NCI-H2171 treated with DMSO at 0.1 percent for 48 hours (cell line): Measurements from ENCODE around the gene TNFRSF8.
"Not testable (repeated sequence)": the region's sequence is repeated elsewhere in the genome, so short reads cannot be mapped to it uniquely, and the experiment has no call there.

ENCODE experiments used
- DNase-seq: peaks from one replicate; lab custom pipeline; 2025; lab: John Stamatoyannopoulos, UW

Gene TNFRSF8

DNA sequence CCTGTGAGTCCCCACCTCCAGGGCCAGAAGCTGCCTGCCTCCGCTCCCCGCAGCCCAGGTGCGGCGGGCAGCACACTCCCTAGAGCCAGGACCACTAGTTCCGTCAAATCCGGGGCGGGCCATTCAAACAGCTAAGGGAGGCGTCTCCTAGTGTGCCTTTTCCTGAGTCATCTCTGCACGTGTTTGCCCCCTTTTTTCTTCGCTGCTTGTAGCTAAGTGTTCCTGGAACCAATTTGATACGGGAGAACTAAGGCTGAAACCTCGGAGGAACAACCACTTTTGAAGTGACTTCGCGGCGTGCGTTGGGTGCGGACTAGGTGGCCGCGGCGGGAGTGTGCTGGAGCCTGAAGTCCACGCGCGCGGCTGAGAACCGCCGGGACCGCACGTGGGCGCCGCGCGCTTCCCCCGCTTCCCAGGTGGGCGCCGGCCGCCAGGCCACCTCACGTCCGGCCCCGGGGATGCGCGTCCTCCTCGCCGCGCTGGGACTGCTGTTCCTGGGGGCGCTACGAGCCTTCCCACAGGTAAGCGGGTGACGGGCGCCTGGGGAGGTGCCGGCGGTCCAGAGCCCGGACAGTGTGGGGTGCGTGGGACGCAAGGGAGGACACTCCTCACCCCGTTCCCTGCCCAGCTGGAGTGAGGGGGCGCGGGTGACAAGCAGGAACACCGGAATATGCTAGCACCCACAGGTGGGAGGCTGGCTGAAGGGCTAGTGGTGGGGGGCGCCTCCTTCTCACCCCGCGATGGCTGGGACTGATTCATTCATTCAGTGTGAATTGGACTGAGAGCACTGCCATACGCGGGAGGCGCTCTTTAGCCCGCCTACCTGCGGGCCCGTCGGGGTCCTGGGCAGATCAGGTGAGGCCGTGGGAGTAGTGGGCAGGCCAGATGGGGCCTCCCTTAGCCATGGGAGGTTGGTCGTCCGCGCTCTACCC lies at the start of gene TNFRSF8:
Gene TNFRSF8 (plus strand): TSS at position 163 of the 932 bp plus-strand sequence. CDS start 296 bp downstream, at position 459.
- no peak for DNase-seq

DNA sequence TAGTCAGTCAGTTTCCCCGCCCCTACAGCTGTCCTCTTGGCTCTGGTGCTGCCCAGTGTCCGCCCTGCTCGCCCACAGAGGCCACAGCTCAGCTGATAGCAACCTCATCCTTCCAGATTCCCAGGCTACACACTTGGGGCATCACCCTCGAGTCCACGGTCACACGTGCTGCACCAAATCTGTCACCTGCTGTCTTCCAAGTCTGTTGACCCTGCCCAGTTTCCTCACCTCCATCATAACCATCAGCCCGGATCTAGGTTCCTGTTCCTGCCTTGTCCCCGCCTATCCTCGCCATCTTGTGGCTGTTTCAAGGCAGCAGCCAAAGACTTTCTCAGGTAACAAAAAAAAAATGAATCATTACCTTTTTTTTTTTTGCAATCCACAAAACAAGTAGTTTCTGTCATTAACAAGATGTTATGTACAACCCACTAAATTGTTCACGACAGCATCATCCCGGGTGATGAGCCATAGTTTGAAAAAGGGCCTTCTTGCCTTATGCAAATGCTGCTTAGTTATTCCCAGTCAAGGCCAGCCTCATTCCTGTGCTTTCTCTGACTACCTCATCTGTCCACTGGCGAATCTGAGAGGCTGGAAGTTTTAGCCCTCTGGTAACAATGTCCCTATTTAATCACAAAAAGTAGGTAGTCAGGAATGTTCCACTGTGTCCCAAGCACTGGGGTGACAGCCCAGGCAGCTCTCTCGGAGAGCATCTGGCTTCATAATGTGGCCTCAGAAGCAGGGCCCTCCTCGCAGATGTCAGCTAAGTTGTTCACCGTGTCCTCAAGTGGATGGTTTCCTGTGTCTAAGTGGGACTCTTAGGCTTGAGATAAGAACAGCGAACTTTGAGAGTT lies 48.7 kb upstream of the TNFRSF8 start:
- peak; percentile 55 for DNase-seq

DNA sequence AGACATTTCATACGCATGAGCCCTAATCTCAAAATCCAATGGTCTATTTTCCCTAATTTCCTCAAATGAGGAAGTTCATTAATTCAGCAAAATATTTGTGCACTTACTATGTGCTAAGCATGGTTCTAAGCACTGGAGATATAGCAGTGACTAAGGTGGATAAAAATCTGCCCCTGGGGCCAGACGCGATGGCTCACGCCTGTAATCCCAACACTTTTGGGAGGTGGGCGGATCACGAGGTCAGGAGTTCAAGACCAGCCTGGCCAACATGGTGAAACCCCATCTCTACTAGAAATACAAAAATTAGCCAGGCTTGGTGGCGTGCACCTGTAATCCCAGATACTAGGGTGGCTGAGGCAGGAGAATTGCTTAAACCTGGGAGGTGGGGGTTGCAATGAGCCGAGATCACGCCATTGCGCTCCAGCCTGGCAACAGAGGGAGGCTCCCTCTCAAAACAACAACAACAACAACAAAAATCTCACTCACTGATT lies 48.1 kb upstream of the TNFRSF8 start:
- DNase-seq, result no peak

DNA sequence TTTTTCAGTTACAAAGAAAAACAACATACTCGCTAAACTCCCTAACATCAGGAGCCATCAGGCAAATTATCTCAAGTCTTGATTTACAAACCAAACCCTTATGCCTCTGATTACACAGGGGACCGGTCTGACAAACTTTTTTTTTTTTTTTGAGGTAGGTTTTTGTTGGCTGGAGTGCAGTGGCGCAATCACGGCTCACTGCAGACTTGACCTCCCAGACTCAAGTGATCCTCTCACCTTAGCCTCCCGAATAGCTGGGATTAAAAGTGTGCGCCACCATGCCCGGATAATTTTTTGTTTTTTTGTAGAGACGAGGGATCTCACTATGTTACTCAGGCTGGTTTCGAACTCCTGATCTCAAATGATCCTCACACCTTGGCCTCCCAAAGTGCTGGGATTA lies 47.6 kb upstream of the TNFRSF8 start:
- no peak for DNase-seq

DNA sequence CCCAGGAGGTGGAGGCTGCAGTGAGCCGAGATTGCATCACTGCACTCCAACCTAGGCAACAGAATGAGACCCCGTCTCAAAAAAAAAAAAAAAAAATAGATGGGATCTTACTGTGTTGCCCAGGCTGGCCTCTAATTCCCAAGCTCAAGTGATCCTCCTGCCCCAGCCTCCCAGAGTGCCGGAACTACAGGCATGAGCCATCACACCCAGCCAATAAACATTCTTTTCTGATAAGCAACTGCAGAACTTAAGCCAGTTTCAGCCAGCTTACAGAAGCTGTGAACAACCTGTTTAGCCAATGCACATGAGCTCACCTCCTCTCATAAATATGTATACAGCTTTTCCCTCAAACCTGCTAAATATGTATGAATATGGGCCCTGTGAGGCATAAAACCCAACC lies 46.9 kb upstream of the TNFRSF8 start:
- DNase-seq, result no peak

DNA sequence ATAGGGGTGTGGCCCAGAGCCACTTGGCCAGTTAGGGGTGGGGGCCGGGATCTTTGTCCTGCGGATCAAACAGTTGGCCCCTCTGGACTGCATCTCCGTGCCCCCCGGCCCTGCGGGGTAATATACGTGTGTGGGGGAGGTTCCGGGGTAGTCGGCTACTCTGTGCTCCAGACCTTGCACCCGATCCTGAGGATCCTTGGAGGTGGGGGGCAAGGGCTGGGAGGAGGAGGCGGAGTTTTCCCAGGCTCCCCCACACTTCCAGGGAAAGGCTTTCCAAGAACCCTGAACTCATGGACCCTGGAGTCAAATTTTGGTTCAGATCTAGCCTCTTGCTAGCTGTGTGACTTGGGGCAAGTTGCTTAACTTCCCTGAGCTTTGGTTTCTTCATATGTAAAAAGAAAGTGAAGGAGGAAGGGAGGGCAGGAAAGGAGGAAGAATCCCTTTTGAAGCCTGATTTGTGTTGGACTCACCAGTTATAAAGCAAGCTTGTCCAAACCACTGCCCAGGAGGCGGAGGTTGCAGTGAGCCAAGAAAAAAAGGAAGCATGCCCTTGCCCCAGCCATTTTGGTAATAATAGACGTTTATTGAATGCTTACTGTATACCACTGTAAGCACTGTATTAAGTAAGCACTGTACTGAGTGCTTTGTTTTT lies 43.1 kb upstream of the TNFRSF8 start:
- DNase-seq, result no peak

DNA sequence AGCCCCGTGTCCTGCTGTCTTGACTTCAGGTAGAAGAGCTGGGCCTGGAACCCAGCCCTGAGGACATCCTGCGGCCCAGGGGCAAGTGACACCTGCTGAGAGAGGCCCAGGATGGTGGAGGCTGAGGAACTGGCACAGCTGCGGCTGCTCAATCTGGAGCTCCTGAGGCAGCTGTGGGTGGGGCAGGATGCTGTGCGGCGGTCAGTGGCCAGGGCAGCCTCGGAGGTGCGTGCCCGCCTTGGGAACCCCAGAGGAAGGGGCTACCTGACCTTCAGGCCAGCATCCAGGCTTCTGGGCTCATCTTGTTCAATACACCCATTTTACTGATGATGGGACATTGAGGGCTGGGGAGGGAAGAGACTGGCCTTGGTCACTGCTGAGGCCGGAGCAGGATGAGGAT lies 41.5 kb upstream of the TNFRSF8 start:
- no peak for DNase-seq

DNA sequence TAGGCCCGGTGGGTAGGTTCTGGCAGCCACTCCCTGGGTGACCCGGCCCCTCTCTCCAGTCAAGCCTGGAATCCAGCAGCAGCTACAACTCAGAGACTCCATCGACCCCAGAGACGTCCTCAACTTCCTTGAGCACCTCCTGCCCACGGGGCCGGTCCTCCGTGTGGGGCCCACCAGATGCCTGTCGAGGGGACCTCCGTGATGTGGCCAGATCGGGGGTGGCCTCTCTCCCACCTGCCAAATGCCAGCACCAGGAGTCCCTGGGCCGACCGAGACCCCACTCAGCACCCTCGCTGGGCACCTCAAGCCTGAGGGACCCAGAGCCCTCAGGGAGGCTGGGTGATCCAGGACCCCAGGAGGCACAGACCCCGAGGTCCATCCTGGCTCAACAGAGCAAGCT lies 41.1 kb upstream of the TNFRSF8 start:
- DNase-seq, result no peak

DNA sequence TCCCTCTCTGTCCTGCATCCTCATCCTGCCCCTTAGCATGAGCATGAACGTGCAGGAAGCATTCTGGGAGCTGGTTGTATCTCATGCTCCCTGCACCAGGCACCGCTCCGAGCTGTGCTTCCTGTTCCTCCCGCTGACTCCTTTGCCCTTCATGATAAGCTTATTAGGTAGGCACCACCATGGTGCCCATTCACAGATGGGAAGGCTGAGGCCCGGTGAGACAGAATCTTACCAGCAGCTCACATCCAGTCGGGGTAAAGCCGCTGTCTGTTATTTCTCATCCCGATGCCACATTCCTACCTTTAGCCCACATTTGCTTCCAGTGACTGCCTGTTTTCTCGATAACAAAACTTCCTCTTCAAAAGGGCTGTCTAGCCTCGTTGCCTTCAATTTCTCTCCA lies 36.5 kb upstream of the TNFRSF8 start:
- DNase-seq, result no peak

DNA sequence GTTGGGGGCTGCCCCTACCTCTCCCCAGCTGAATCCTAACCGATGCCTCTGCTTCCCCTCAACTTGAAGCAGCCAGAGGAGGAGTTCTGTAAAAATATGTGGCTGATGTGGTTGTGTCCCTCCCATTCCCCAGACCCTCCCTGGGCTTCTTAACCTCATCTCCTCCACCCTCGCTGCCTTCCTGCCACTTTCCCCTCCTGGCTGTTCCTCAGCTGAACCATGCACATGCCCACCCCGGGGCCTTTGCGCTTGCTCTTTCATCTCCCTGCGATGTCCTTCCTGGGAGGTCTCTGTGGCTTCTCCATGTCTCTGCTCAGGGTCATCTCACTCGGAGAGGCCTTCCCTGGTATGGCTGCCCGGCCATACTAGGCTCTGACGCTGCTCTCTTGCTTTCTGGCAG lies 34.9 kb upstream of the TNFRSF8 start:
- DNase-seq, result no peak

DNA sequence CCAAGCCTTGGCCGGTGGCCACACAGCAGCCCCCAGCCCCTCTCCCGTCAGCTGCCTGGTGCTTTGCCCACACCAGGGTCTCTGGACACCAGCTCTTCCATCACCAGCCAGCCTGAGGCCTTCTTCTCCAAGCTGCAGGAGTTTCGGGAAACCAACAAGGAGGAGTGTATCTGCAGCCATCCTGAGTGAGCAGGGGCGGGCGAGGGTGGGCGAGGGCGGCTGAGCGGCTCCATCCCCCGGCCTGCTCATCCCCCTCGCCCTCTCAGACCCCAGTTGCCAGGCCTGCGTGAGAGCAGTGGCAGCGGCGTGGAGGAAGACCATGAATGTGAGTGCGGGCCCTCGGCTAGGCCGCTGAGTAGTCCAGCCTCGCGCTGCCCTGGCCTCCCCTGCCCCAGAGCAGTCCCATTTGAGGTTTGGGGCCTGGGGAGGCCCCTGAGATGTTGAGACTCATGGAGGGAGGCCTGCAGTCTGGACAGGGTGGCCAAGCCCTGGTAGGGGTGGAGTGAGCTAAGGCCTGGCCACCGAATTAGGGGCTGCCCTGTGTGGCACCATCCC lies 34.1 kb upstream of the TNFRSF8 start:
- DNase-seq, result no peak

DNA sequence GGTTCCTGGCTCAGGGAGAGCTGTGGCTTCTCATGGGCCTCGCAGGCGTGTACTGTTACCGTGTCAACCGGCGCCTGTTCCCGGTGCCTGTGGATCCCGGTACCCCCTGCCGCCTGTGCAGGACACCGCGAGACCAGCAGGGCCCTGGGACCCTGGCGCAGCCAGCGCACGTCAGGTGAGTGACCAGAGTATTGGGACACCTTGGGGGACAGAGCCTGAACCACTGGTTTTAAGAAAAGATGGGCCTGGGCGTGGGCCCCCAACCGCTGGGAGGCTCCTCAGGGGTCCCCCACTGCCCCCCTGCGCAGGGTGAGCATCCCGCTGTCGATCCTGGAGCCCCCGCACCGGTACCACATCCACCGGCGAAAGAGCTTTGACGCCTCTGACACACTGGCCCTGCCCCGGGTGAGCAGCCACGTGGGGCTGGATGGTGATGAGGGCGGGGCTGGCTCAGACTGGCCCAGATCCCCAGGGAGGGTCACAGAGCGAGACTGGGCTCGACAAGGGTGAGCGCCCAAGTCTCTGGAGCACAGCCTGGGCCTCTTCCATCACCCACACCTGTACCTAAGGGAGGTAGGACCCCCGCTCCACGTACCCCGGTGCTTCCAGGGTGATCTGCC lies 33.3 kb upstream of the TNFRSF8 start:
- no peak for DNase-seq

DNA sequence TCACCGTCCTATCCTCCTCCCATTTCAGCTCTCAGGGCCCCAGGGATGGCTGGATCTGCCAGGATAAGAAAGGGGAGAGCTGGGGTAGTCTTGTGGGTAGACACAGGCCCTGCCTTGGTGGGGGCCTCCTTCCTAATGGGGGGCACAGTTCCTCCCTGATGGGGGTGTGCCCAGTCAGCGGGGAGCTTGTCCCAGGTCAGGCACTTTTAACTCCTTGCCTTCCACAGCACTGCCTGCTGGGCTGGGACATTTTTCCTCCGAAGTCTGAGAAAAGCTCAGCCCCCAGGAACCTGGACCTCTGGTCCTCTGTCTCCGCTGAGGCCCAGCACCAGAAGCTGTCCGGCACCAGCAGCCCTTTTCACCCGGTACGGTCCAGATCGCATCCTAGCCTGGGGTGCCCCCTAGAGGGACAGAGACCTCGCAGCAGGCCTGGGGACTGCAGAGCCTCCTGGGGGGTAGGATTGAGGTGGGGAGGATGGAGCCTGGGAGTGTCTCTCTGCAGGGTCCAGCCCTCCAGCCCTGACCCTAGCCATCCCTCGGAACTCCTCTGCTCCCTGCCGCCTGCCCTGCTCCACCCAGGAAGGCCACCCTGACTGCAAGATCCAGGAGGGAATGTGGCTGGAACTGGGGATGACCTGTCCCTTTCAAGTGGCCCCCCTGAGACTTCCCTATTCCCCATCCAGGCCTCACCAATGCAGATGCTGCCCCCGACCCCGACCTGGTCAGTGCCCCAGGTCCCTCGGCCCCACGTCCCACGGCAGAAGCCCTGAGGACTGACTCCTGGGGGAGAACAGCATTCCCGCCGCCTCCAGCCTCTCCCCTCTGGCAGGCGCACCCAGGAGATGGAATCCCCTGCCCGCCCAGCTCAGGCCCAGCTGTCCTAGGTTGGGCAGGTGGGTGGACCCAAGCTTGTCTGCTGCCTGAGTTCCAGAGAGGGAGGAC lies 31.8 kb upstream of the TNFRSF8 start:
- DNase-seq, result no peak

DNA sequence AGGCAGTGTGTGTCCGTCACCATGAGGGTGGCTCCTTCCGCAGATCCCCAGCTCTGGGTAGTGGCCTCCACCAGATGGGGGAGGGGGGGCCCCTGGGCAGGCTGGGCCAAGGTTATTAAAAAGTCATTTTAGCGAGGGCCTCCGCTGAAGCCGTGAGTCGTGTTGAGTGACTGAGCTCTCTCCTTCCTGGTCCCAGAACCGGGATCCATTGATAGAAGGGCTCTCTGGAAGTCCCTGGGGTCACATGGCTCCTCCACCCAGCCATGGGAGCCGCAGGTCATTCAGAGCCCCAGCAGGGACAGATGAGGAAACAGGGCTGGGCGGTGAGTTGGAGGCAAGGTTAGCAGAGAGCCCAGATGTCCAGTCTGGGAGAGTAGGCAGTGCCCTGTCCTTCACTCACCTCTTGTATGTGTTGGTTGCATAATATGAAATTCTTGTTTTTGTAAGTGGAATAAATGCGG lies 30.9 kb upstream of the TNFRSF8 start:
- DNase-seq, result no peak

DNA sequence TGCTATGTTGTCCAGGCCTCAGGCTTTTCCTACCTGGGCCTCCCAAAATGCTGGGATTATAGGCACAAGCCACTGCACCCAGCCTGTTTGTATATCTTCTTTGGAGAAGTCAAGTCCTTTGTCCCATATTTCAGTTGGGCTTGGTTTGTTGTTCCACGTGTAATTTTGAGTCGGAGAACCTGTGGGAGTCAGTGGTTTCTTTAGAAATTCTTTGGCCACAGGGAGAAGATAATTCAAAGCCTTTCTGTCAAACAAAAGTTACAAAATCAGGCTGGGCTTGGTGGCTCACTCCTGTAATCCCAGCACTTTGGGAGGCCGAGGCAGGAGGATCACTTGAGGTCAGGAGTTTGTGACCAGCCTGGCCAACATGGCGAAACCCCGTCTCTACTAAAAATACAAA lies 29.7 kb upstream of the TNFRSF8 start:
- not testable (repeated sequence) for DNase-seq

DNA sequence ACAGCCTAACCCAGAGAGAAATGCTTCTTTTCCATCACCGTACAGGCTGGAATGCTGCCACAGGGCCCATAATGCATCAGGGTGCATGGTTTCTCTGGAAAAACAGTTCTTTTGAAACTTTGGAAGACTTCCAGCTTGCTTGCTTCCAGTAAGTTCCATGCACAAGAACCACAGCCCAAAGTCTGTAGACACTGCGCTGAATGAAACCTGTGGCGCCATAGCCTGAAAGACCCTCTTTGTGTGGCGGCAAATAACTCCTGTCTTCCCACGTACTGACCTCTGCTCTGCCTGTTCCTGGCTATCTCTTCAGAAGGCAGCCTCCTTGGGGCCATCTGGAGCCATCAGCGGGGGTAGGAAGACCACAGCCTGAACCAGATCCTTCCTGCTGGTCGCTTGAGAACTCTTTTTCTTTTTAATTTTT lies 28.7 kb upstream of the TNFRSF8 start:
- DNase-seq, result no peak

DNA sequence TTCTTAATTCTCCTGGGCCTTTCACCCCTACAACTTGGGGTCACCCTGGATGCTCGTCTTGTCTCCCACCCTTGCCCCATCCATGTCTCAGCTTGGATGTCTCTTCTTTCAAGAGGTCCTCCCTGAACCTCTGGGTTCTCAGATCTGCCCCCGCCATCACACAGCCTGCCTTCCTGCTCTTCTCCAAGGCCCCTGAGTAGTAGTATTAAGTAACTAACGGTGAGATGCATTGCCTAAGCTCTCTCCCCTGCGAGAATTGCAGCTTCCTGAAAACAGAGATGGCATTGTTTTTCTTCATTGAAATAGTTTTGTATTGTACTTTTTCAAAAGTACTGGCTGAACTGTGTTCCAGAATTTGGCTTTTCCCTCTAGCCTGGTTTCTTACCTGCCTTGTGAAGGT lies 27.8 kb upstream of the TNFRSF8 start:
- no peak for DNase-seq

DNA sequence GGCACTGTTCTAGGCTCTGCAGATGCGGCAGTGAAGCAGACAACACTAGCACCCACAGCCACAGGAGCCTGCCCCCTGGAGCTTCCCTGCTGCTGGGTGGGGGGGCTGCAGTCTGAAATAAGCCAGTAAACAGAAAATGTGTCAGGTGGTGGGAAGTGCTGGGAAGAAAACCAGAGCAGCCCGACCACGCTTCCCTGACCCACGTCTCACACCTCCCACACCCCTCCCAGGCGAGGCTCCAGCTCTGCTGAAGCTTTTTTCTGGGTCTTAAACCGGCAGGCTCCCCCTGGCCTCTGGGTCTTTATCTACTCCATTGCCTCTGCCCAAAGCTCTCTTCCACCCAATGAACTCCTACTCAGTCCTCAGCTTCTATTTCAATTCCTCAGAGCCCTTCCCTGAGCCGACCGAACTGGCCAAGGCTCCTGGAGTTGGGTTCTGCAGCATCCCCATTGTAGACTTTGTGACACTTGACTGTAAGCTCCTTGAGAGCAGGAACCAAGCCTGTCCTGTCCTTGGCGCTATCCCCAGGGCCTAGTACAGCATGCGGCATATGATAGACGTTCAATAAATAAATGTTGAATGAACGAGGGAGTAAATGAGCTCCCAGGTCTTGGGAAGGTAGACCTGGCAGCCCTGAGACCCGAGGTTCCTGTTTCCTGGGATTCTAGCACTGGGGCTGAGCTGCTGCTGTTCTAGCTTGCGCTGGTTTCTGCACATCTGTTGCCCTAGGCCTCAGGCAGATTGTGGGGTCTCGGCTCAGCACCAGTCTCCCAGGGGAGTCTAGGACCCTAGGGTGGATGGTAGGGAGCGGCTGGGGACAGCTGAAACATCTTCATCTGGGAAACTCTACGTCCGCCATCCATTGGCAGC lies 25.4 kb upstream of the TNFRSF8 start:
- DNase-seq, result no peak
